Ishikawa (cell line): ENCODE results near the gene TCEA3.

Source experiments
- CEBPB ChIP-seq: IDR thresholded peaks from 2 replicates; pipeline ENCODE4 v1.6.1; 2012
- CREB1 ChIP-seq: IDR thresholded peaks from 2 replicates; pipeline ENCODE4 v1.6.1; 2012; ENCODE audit warnings: low read depth
- EGR1 ChIP-seq: IDR thresholded peaks from 2 replicates; pipeline ENCODE4 v1.6.1; 2012
- EP300 ChIP-seq: IDR thresholded peaks from 2 replicates; pipeline ENCODE4 v1.6.1; 2012; ENCODE audit warnings: borderline replicate concordance
- FOXM1 ChIP-seq: IDR thresholded peaks from 2 replicates; pipeline ENCODE4 v1.6.1; 2012; ENCODE audit warnings: low read depth, borderline replicate concordance
- NFIC ChIP-seq: IDR thresholded peaks from 2 replicates; pipeline ENCODE4 v1.6.1; 2012
- RAD21 ChIP-seq: IDR thresholded peaks from 2 replicates; pipeline ENCODE4 v1.6.1; 2012; ENCODE audit warnings: low read depth
- REST ChIP-seq: IDR thresholded peaks from 2 replicates; pipeline ENCODE4 v1.6.1; 2012; ENCODE audit warnings: low read depth, mild to moderate bottlenecking
- TAF1 ChIP-seq: IDR thresholded peaks from 2 replicates; pipeline ENCODE4 v1.6.1; 2012; ENCODE audit warnings: low read depth, mild to moderate bottlenecking
- TCF12 ChIP-seq: IDR thresholded peaks from 2 replicates; pipeline ENCODE4 v1.6.1; 2012; ENCODE audit warnings: low read depth
- TEAD4 ChIP-seq: IDR thresholded peaks from 2 replicates; pipeline ENCODE4 v1.6.1; 2012
- USF1 ChIP-seq: IDR thresholded peaks from 2 replicates; pipeline ENCODE4 v1.6.1; 2012
- YY1 ChIP-seq: IDR thresholded peaks from 2 replicates; pipeline ENCODE4 v1.6.1; 2012; ENCODE audit warnings: low read depth
- ZBTB7A ChIP-seq: IDR thresholded peaks from 2 replicates; pipeline ENCODE4 v1.6.1; 2012; ENCODE audit warnings: low read depth
- TF ChIP-seq, protein P1 (sequence below): IDR thresholded peaks from 2 replicates; pipeline ENCODE4 v1.6.1; 2012

The TCEA3 gene

GRCh38 chr1:23343221-23344110 is 81.1 kb downstream of the TCEA3 start:
- TF ChIP-seq ZBTB7A (no peak), CEBPB (no peak), RAD21 (no peak)
- TF ChIP-seq, protein P1, sequence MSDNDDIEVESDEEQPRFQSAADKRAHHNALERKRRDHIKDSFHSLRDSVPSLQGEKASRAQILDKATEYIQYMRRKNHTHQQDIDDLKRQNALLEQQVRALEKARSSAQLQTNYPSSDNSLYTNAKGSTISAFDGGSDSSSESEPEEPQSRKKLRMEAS, result peak; percentile 79

DNA sequence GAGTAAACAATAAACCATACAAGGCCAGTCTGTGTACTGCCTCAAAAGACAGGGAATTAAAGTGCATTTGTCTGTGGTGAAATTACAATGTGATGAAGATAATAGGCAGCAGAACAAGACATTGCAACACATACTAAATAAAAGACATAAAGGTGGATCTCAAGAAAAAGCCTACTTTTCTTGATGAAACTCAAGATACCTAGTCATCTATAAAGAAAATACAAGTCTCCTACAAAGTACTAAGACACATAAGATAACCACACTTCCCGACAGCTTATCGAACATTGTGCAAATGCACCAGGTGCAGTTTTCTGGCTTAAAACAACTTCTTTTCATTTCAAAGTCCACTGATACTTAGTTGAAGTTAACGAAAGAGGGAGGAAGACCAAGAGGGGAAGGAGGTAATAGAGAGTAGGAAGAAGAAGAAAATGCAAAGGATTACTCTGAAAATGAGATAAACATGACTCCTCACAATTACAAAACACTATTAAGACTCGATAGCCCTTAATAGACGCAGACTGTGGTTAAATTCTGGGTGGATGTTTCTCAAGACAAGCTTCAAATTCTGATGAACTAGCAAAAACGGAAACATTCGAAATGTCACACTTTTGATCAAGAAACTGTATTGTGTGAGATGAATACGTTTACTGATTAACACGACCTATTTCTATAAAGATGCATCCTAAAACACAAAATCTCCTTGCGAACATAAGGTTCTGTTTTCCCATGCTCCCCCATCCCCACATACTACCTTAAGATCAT is 82.4 kb downstream of the TCEA3 start:
- TF ChIP-seq USF1 (no peak), TCF12 (no peak), EGR1 (no peak), TAF1 (no peak), RAD21 (no peak)

DNA sequence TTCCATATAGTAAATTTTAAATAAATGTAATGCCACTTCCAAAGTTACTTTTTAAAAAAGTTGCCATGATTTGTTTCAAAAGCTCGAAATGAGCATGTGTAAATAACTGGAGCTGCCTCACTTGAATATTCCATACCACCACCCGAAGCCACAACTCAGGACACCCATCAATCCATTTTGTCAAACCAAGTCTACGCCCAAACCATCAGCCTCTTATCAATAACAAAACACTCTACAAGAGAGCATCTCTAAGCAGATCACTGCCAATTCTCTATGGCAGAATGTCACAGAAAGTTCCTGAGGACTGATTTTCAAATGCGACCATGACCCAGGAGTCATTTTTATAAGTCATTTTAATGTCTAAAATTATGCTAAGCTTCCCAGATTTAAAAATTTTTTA is 84.9 kb downstream of the TCEA3 start:
- TF ChIP-seq CEBPB, result no peak

GRCh38 chr1:23337869-23338268 is 86.7 kb downstream of the TCEA3 start:
- TF ChIP-seq RAD21 (no peak), CREB1 (no peak), REST (no peak), EGR1 (no peak), TAF1 (no peak), CEBPB (no peak), NFIC (no peak), EP300 (no peak), USF1 (no peak), TEAD4 (no peak), TCF12 (no peak), FOXM1 (no peak), ZBTB7A (no peak), YY1 (no peak)
- TF ChIP-seq, protein P1, result no peak

DNA sequence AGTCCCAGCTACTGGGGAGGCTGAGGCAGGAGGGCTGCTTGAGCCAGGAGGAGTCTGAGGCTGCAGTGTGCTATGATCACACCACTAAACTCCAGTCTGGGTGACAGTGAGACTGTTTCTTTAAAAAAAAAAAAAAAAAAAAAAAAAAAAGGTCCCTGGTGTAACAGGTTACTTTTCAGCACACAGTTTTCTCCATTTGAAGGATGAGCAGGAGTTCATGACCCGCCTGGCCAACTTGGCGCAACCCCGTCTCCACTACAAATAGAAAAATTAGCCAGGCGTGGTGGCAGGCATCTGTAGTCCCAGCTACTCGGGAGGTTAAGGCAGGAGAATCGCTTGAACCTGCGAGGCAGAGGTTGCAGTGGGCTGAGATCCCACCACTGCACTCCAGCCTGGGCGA is 92.8 kb downstream of the TCEA3 start:
- TF ChIP-seq USF1 (no peak), CEBPB (no peak), TCF12 (no peak), FOXM1 (no peak), YY1 (no peak), EP300 (no peak), TAF1 (no peak), TEAD4 (no peak), RAD21 (no peak), EGR1 (no peak), CREB1 (no peak), ZBTB7A (no peak), NFIC (no peak)
- TF ChIP-seq, protein P1, result no peak
